ENCODE measurements around the gene MNDA.

GRCh38 chr1:158873141-158873540, 42.0 kb downstream of the MNDA start:
- TF ChIP-seq, protein P1, sequence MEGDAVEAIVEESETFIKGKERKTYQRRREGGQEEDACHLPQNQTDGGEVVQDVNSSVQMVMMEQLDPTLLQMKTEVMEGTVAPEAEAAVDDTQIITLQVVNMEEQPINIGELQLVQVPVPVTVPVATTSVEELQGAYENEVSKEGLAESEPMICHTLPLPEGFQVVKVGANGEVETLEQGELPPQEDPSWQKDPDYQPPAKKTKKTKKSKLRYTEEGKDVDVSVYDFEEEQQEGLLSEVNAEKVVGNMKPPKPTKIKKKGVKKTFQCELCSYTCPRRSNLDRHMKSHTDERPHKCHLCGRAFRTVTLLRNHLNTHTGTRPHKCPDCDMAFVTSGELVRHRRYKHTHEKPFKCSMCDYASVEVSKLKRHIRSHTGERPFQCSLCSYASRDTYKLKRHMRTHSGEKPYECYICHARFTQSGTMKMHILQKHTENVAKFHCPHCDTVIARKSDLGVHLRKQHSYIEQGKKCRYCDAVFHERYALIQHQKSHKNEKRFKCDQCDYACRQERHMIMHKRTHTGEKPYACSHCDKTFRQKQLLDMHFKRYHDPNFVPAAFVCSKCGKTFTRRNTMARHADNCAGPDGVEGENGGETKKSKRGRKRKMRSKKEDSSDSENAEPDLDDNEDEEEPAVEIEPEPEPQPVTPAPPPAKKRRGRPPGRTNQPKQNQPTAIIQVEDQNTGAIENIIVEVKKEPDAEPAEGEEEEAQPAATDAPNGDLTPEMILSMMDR (conservative IDR thresholded peaks at IDR 0.05; ENCODE audit: low read depth, low read length): no peak
- no peak for TF ChIP-seq EZH2 (IDR thresholded peaks at IDR 0.05; ENCODE audit: borderline replicate concordance, low read depth, low read length, poor library complexity, severe bottlenecking)

Data from A673 (cell line).